ENCODE results near the gene GPR15LG. TPM values are rescaled to one million over a fixed set of nuclear protein-coding genes. Genes with fewer than 3 reads are reported as not detected.

The GPR15LG gene
- total RNA-seq, 4 donors from 2014 or later, result not detected

DNA sequence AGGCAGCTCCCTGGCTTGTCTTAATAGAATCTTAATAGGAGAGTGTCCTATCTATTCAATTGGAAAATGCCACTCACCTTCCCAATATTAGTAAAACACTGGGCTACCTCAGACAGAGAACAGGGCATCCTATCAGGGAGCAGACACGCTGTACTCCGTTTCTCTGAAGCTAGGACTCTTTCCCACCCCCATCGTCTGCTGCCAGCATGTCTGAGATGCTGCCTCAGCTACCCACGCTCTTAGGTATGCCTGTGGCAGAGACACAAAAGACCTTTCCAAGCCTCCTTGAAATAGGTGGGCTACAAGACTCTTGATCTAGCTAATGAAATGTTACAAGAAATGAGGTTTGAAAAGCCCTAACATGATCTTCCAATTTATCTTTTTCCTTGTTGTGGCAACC is 54.2 kb downstream of the GPR15LG start:
- TF ChIP-seq, protein P1, sequence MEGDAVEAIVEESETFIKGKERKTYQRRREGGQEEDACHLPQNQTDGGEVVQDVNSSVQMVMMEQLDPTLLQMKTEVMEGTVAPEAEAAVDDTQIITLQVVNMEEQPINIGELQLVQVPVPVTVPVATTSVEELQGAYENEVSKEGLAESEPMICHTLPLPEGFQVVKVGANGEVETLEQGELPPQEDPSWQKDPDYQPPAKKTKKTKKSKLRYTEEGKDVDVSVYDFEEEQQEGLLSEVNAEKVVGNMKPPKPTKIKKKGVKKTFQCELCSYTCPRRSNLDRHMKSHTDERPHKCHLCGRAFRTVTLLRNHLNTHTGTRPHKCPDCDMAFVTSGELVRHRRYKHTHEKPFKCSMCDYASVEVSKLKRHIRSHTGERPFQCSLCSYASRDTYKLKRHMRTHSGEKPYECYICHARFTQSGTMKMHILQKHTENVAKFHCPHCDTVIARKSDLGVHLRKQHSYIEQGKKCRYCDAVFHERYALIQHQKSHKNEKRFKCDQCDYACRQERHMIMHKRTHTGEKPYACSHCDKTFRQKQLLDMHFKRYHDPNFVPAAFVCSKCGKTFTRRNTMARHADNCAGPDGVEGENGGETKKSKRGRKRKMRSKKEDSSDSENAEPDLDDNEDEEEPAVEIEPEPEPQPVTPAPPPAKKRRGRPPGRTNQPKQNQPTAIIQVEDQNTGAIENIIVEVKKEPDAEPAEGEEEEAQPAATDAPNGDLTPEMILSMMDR (IDR thresholded peaks at IDR 0.05; ENCODE audit: low read depth), result no peak

DNA sequence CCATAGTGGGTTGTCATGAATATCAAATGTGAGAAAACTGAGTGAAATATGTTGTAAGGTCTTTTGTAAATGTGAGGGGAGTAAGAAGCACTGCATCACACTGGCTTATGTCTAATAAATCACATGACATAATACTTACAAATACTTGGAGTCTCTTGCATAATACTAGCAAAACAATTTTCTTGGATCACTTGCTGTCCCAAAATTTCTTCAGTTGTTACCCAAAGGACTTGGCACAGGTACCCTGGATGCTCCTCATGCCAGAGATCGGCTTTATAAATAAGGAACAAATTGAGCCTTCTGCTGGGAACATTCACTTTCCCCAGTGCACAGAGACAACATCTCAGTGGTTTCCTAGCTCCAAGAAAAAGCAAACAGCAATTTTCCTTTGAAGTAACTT is 56.8 kb downstream of the GPR15LG start:
- TF ChIP-seq, protein P1 (IDR thresholded peaks at IDR 0.05; ENCODE audit: low read depth), result no peak

DNA sequence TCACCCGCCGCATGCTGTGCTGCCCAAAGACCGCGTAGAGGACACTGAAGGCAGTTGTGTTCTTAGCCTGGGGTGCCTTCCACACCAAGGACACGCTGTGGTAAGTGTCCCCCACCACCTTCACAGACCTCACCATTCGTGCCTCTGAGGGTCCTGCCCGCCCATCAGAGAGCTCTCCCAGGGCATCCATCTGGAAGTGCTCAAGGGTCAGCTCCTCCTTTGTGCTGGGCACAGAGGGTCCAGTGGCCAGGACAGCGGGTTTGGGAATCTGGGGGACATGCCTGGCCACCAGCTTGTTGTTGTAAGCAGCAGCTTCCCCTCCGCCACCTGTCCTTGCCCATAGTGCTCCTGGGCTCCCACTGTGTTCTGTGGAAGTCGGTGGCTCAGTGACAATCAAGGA is 58.8 kb downstream of the GPR15LG start:
- TF ChIP-seq, protein P1 (IDR thresholded peaks at IDR 0.05; ENCODE audit: low read depth), result no peak

DNA sequence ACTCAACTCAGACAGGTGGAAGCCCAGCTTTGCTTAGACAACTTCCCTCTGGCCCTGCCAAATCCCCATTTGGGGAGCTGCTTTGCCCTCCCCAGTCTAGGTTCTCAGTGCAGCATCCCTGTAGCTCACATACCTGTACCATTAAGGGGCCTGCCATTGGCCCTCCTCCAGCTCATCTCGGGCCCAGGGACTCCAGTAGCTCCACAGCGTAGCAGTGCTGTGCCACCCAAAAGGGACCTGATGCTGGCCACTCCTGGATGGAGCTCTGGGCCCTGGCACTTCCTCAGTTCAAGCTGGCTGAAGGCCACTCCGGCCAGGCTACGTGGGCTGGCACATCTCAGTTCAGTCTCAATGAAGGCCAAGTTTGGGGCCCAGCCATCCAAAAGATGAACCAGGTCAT is 60.3 kb downstream of the GPR15LG start:
- TF ChIP-seq, protein P1 (IDR thresholded peaks at IDR 0.05; ENCODE audit: low read depth), result no peak

DNA sequence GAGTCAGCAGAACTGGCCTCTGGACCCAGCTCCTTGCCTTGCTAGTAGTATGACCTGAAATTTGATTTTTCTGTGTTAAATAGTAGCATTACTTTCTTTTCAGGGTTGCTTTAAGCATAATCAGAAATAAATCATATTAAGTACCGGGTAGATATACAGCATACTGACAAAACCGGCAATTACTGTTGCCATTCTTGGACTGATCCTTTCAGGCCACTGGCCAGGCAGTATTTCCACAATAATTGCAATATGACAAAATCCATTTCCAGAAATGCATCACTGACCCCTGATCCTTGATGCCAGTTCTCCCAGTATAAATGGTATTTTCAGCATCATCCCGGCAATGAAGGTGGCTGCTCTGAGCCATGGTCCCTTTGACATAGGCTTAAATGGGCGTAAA is 60.9 kb downstream of the GPR15LG start:
- TF ChIP-seq, protein P1 (IDR thresholded peaks at IDR 0.05; ENCODE audit: low read depth), result no peak

Other genes starting within 250 kb of the GPR15LG start
- gene GHITM, start 34.3 kb upstream of the GPR15LG start, total RNA-seq, result 100 to 1,000 TPM; 112 to 162 (median 141) TPM
- under 1 TPM in 2 of 4 donors, not detected in 2; 0.17 to 0.22 TPM for gene CDHR1, start 20.7 kb downstream of the GPR15LG start, total RNA-seq
- not detected for gene LRIT2, start 51.7 kb downstream of the GPR15LG start, total RNA-seq
- gene LRIT1, start 67.7 kb downstream of the GPR15LG start, total RNA-seq, result not detected
- gene RGR, start 71.3 kb downstream of the GPR15LG start, total RNA-seq, result under 1 TPM in 1 of 4 donors, not detected in 3; 0.44 TPM
- gene CCSER2, start 154.8 kb downstream of the GPR15LG start, total RNA-seq, result 10 to 100 TPM; 43.7 to 63.9 (median 58.1) TPM

All from subcutaneous adipose tissue (tissue), 4 donors.